ENCODE data around the gene B4GALT5.
"Not testable (repeated sequence)": the region's sequence is repeated elsewhere in the genome, so short reads cannot be mapped to it uniquely, and the experiment has no call there.

Gene B4GALT5

GRCh38 chr20:49729780-49730179 is 16.1 kb upstream of the B4GALT5 start:
- no peak for DNase-seq (ENCODE audit: low read depth in 2 of 2)

GRCh38 chr20:49727894-49728885 is 14.5 kb upstream of the B4GALT5 start:
- no peak for DNase-seq (ENCODE audit: low read depth in 2 of 2)

GRCh38 chr20:49727478-49727877 is 13.8 kb upstream of the B4GALT5 start:
- DNase-seq (ENCODE audit: low read depth in 2 of 2) = no peak

- DNase-seq (ENCODE audit: low read depth in 2 of 2) = no peak
Measured at GRCh38 chr20:49725694-49726093, 12.0 kb upstream of the B4GALT5 start.

- not testable (repeated sequence) for DNase-seq (ENCODE audit: low read depth in 2 of 2)
Measured at GRCh38 chr20:49725224-49725606, 11.5 kb upstream of the B4GALT5 start.

- DNase-seq (ENCODE audit: low read depth in 2 of 2) = no peak
Measured at GRCh38 chr20:49724408-49725223, 10.9 kb upstream of the B4GALT5 start.

GRCh38 chr20:49723758-49724157 is 10.1 kb upstream of the B4GALT5 start:
- not testable (repeated sequence) for DNase-seq (ENCODE audit: low read depth in 2 of 2)

- not testable (repeated sequence) for DNase-seq (ENCODE audit: low read depth in 2 of 2)
Measured at GRCh38 chr20:49721326-49721725, 7.6 kb upstream of the B4GALT5 start.

- DNase-seq (ENCODE audit: low read depth in 2 of 2) = no peak
Measured at GRCh38 chr20:49715466-49715865, 1.8 kb upstream of the B4GALT5 start.

- peak in 1 of 2 donors; percentile 6 for DNase-seq (ENCODE audit: low read depth in 2 of 2)
Measured at GRCh38 chr20:49712996-49713752, 504 bp downstream of the B4GALT5 start.

- no peak for DNase-seq (ENCODE audit: low read depth in 2 of 2)
Measured at GRCh38 chr20:49712646-49712995, 1.1 kb downstream of the B4GALT5 start.

GRCh38 chr20:49712118-49712517 is 1.6 kb downstream of the B4GALT5 start:
- DNase-seq (ENCODE audit: low read depth in 2 of 2) = no peak

- DNase-seq (ENCODE audit: low read depth in 2 of 2) = no peak
Measured at GRCh38 chr20:49711667-49711987, 2.1 kb downstream of the B4GALT5 start.

GRCh38 chr20:49710971-49711666 is 2.6 kb downstream of the B4GALT5 start:
- no peak for DNase-seq (ENCODE audit: low read depth in 2 of 2)

GRCh38 chr20:49707118-49707517 is 6.6 kb downstream of the B4GALT5 start:
- DNase-seq (ENCODE audit: low read depth in 2 of 2) = no peak

- DNase-seq (ENCODE audit: low read depth in 2 of 2) = no peak
Measured at GRCh38 chr20:49706630-49707091, 7.0 kb downstream of the B4GALT5 start.

GRCh38 chr20:49705893-49706292 is 7.8 kb downstream of the B4GALT5 start:
- DNase-seq (ENCODE audit: low read depth in 2 of 2) = not testable (repeated sequence)

GRCh38 chr20:49705358-49705757 is 8.3 kb downstream of the B4GALT5 start:
- DNase-seq (ENCODE audit: low read depth in 2 of 2) = no peak

GRCh38 chr20:49704932-49705336 is 8.7 kb downstream of the B4GALT5 start:
- no peak for DNase-seq (ENCODE audit: low read depth in 2 of 2)

- no peak for DNase-seq (ENCODE audit: low read depth in 2 of 2)
Measured at GRCh38 chr20:49701916-49702315, 11.8 kb downstream of the B4GALT5 start.

- no peak for DNase-seq (ENCODE audit: low read depth in 2 of 2)
Measured at GRCh38 chr20:49701241-49701790, 12.4 kb downstream of the B4GALT5 start.
